Effector CD8-positive, alpha-beta T cell (primary cell): Measurements from ENCODE around the gene PALLD.

Experiments
- DNase-seq: peaks from one replicate; lab custom pipeline; 2025; lab: John Stamatoyannopoulos, UW

The PALLD gene

GRCh38 chr4:168765322-168765721 lies 268.5 kb downstream of the PALLD start:
- DNase-seq, result no peak

- DNase-seq, result no peak
Measured at GRCh38 chr4:168765726-168766125, 268.9 kb downstream of the PALLD start.

GRCh38 chr4:168766604-168767316 lies 269.9 kb downstream of the PALLD start:
- no peak for DNase-seq

- DNase-seq, result no peak
Measured at GRCh38 chr4:168769416-168769815, 272.6 kb downstream of the PALLD start.

GRCh38 chr4:168769837-168770236 lies 273.0 kb downstream of the PALLD start:
- no peak for DNase-seq

- DNase-seq, result no peak
Measured at GRCh38 chr4:168771251-168771650, 274.4 kb downstream of the PALLD start.

GRCh38 chr4:168773388-168774195 lies 276.7 kb downstream of the PALLD start:
- DNase-seq, result no peak

- DNase-seq, result no peak
Measured at GRCh38 chr4:168776382-168776781, 279.5 kb downstream of the PALLD start.

- no peak for DNase-seq
Measured at GRCh38 chr4:168777277-168777965, 280.6 kb downstream of the PALLD start.

- no peak for DNase-seq
Measured at GRCh38 chr4:168781341-168781740, 284.5 kb downstream of the PALLD start.

- DNase-seq, result no peak
Measured at GRCh38 chr4:168781926-168782325, 285.1 kb downstream of the PALLD start.

- DNase-seq, result no peak
Measured at GRCh38 chr4:168782439-168782838, 285.6 kb downstream of the PALLD start.

GRCh38 chr4:168784786-168785461 lies 288.1 kb downstream of the PALLD start:
- DNase-seq, result no peak

- no peak for DNase-seq
Measured at GRCh38 chr4:168787334-168787733, 290.5 kb downstream of the PALLD start.

GRCh38 chr4:168787801-168788595 lies 291.1 kb downstream of the PALLD start:
- DNase-seq, result no peak

GRCh38 chr4:168790898-168791297 lies 294.0 kb downstream of the PALLD start:
- DNase-seq, result no peak

- DNase-seq, result no peak
Measured at GRCh38 chr4:168791376-168791775, 294.5 kb downstream of the PALLD start.

GRCh38 chr4:168793542-168793941 lies 296.7 kb downstream of the PALLD start:
- no peak for DNase-seq

- DNase-seq, result no peak
Measured at GRCh38 chr4:168794092-168794707, 297.3 kb downstream of the PALLD start.

GRCh38 chr4:168794881-168795280 lies 298.0 kb downstream of the PALLD start:
- no peak for DNase-seq

- DNase-seq, result no peak
Measured at GRCh38 chr4:168795346-168795745, 298.5 kb downstream of the PALLD start.
